Activated naive CD8-positive, alpha-beta T cell treated with anti-CD3 and anti-CD28 coated beads, Interleukin-2, amount 10 ng/mL, durations not matched to agents 7 days and 5 days (primary cell): ENCODE results near the gene ITGB2. TPM values are rescaled to one million over a fixed set of nuclear protein-coding genes. Genes with fewer than 3 reads are reported as not detected.

Source experiments
- ATAC-seq: fragments of 150-1000 bp; cut with Tn5 transposase; one replicate; pipeline ENCODE4 v1.10.0; 2021; ENCODE audit warnings: low read depth, moderate library complexity
- POLR2A ChIA-PET: fragments of 350-600 bp; sonication (Branson Sonifier 250); formaldehyde crosslinking; loops from one replicate; lab custom pipeline; 2021; ENCODE audit warnings: antibody characterized with exemption; lab: Charles Lee
- DNase-seq: peaks from one replicate; pipeline ENCODE4 v3.0.0; 2021
- H3K27ac Mint-ChIP-seq: one replicate; pipeline ENCODE4 v1.8.0; 2022; ENCODE audit warnings: mild to moderate bottlenecking, mixed read lengths
- H3K27me3 Mint-ChIP-seq: one replicate; pipeline ENCODE4 v1.8.0; 2022; ENCODE audit warnings: mild to moderate bottlenecking, moderate library complexity, mixed read lengths
- H3K36me3 Mint-ChIP-seq: one replicate; pipeline ENCODE4 v1.8.0; 2021; ENCODE audit warnings: mild to moderate bottlenecking, mixed read lengths
- H3K4me1 Mint-ChIP-seq: one replicate; pipeline ENCODE4 v1.8.0; 2021; ENCODE audit warnings: mixed read lengths
- H3K4me3 Mint-ChIP-seq: one replicate; pipeline ENCODE4 v1.8.0; 2022; ENCODE audit warnings: mild to moderate bottlenecking, moderate library complexity, mixed read lengths
- H3K9me3 Mint-ChIP-seq: one replicate; pipeline ENCODE4 v1.8.0; 2021; ENCODE audit warnings: mixed read lengths
- total RNA-seq, 2 experiments: library from RNA; stranded (reverse); gene quantifications; one replicate each; pipeline ENCODE4 v1.2.3, GENCODE V29; 2021

The ITGB2 gene
- total RNA-seq, 2 experiments from 2014 or later, result 416 to 452 TPM

DNA sequence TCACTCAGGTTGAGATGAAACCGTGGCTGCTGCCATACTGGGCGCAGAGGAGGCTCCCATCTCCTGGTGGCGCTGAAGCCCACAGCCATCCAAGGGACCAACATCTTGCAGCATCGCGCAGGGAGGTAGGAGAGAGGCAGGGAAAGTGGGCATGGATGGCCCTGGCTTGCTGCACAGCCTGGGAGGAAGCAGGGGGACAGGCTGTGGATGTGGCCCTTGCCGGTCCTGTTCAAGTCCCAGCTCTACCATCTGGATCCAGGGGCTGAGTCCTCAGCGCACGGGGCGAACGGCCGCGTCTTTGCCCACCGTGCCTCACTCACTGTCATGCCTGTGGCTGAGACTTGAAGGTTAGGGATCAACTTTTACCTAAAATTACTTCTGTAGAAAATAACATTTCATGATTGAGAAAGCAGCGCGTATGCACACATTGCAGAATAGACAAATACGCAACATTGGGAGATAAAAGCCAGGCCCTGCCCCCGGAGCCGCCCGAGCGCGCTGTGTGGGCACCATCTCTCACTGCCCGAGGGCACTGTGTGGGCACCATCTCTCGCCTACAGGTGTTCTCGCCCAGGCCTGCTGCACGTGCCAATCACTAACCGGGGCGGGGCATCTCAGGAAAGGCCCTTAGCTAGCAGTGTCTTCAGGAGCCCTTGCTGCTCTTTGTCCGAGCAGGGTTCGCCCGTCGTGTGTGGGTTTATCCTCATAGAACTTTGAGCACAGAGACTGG, 30.7 kb upstream of the ITGB2 start:
- H3K27me3 Mint-ChIP-seq, result no peaks in the 10 kb centered on the region
- peaks cover 2% of the 10 kb centered on the region for H3K4me1 Mint-ChIP-seq
- ATAC-seq (no peak), DNase-seq (no peak)
- POLR2A ChIA-PET, result no interaction called here
- H3K4me3 Mint-ChIP-seq, result no peak overlapping the region
- no peaks in the 10 kb centered on the region for H3K9me3 Mint-ChIP-seq
- H3K36me3 Mint-ChIP-seq, result peaks cover 1% of the 10 kb centered on the region
- no peak overlapping the region for H3K27ac Mint-ChIP-seq

DNA sequence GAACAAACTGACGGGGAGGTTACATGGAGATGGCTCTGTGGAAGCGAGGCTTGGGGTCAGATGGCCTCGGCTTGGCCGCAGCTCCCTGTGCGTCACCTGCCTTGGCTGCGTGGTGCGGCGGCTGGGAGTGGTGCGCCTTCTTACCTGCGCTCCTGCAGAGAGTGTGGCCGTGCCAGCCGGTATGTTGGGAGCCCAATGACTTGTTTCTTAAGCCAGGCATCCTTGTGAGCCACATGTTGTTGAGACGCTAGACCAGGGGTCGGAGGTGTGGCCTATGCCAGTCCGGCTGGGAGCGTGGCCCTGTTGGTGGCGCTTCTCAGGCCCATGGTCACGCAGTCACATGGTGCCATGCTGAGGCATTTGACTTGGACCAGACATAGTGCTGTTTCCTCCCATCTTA, 29.7 kb upstream of the ITGB2 start:
- peaks cover 4% of the 10 kb centered on the region for H3K36me3 Mint-ChIP-seq
- no peak for ATAC-seq
- DNase-seq, result no peak
- POLR2A ChIA-PET, result interaction anchor here (0.6 to 1.4 kb wide), 3 partner anchors 172 to 188 kb away, joined by 3 to 5 read pairs (median 4); no protein-coding TSS in a partner anchor
- peaks cover 3% of the 10 kb centered on the region for H3K4me1 Mint-ChIP-seq
- H3K9me3 Mint-ChIP-seq, result no peaks in the 10 kb centered on the region
- H3K27me3 Mint-ChIP-seq, result no peaks in the 10 kb centered on the region
- no peak overlapping the region for H3K27ac Mint-ChIP-seq
- no peak overlapping the region for H3K4me3 Mint-ChIP-seq

DNA sequence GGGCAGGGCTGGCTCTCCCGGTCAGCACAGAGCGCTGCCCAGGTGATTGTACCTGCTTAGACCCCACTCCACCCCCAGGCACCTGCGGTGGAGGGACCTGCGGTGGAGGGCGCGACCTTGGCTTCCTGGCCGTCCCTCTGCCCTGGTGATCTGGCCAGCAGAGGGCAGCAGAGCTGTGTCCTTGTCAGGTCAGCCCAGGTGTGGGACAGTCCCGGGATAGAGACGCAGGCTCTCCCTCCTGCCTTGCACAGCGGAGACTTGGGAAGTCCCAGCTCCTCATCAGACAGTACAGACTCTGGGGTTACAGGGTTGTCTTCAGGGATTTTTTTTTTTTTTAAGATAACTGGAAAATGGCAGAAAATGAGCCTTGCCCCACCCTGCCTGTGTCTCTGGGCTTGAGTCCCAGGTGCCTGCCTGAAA, 29.1 kb upstream of the ITGB2 start:
- ATAC-seq (peak; percentile 85), DNase-seq (peak; percentile 88)
- Mint-ChIP-seq H3K4me3 (no peak overlapping the region), H3K4me1 (peaks cover 4% of the 10 kb centered on the region), H3K36me3 (peaks cover 4% of the 10 kb centered on the region), H3K27ac (peak overlapping the region; percentile 6), H3K27me3 (no peaks in the 10 kb centered on the region), H3K9me3 (no peaks in the 10 kb centered on the region)
- POLR2A ChIA-PET, result interaction anchor here (0.8 to 1.4 kb wide), 2 partner anchors 179 to 189 kb away, joined by 3 to 5 read pairs; no protein-coding TSS in a partner anchor

DNA sequence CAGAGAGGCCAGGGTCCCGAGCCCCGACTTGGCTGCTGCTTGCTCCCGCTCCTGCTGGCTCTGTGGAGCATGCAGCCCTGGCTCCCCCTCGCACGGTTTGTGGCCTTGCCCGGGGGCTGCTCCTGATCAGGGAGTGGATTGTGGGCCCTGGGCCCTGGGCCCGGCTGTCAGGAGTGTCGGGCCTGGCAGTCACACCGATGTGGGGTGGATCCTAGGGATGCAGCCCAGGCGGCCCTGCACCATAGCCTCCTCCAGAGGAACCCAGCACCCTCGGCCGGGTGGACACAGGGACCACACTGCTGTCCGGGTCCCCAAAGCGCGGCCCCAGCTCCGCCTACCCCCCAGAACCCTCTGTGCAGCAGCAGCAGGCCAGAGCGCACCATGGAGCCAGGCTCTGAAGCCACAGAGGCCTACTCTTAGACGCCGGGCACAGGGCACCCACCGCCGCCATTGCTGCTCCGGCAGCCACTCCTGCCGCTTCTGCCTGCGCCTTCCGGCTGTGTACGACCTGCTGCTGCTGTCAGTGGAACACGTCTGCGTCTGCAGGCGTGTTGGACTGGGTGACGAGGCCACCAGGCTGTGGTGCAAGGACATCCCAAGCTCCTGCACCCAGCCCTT, 28.6 kb upstream of the ITGB2 start:
- POLR2A ChIA-PET, result interaction anchor here (1.4 kb wide), 1 partner anchor 179 kb away, joined by 5 read pairs; no protein-coding TSS in a partner anchor
- Mint-ChIP-seq H3K4me1 (peaks cover 4% of the 10 kb centered on the region), H3K27ac (peak overlapping the region; percentile 6), H3K9me3 (no peaks in the 10 kb centered on the region), H3K4me3 (no peak overlapping the region), H3K36me3 (peaks cover 5% of the 10 kb centered on the region), H3K27me3 (no peaks in the 10 kb centered on the region)
- DNase-seq (no peak), ATAC-seq (no peak)

DNA sequence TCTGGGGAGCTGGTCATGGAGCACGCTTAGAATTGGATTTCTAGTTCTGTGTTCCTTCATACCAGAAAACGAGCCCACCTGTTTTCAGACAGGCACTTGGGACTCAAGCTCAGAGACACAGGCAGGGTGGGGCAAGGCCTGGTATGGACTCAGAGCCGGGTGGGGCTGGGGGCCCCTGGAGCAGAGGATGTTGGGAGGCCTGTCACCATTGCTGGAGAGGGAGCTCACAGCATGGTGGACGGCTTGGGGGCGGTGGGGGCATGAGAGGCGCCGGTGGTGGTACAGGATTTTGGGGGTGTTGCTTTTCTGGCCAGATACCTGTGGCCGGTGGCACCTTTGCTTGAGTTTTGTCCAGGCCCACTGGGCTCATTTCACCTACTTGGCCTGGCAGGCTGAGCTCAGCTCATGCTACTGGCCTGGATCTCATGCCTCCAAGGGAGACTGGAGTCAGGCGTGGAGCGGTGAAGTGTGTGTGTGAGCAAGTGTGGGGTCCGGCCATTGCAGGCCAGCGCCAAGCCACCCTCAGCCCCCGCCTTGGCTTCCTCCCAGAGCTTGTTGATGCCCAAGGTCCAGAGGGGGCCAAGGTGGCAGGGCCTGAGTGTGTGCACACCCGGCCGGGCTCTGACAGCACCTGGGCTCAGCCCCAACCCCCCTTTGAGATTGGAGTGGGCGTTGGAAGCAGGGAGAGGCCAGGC, 27.9 kb upstream of the ITGB2 start:
- DNase-seq (no peak), ATAC-seq (no peak)
- Mint-ChIP-seq H3K4me1 (peaks cover 4% of the 10 kb centered on the region), H3K4me3 (no peak overlapping the region), H3K36me3 (peaks cover 8% of the 10 kb centered on the region), H3K27me3 (no peaks in the 10 kb centered on the region), H3K9me3 (no peaks in the 10 kb centered on the region), H3K27ac (no peak overlapping the region)
- POLR2A ChIA-PET, result no interaction called here

DNA sequence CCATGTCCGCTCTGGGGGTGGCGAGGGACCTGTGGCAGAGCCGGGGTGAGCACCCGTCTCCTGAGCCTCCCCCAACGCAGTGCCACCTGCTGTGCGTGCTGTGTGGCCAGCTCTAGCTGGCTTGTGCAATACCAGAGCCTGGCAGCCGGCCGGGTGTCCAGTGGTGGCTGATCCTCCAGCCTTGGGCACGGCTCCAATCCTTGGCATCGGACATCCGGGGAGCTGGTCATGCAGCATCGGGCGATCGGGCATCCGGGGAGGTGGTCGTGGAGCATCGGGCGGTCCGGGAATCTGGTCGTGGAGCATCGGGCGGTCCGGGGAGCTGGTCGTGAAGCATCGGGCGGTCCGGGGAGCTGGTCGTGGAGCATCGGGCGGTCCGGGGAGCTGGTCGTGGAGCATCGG, 27.2 kb upstream of the ITGB2 start:
- Mint-ChIP-seq H3K9me3 (no peaks in the 10 kb centered on the region), H3K4me1 (peaks cover 8% of the 10 kb centered on the region), H3K4me3 (no peak overlapping the region), H3K36me3 (peaks cover 8% of the 10 kb centered on the region), H3K27ac (no peak overlapping the region), H3K27me3 (no peaks in the 10 kb centered on the region)
- ATAC-seq, result no peak
- POLR2A ChIA-PET, result no interaction called here
- no peak for DNase-seq

DNA sequence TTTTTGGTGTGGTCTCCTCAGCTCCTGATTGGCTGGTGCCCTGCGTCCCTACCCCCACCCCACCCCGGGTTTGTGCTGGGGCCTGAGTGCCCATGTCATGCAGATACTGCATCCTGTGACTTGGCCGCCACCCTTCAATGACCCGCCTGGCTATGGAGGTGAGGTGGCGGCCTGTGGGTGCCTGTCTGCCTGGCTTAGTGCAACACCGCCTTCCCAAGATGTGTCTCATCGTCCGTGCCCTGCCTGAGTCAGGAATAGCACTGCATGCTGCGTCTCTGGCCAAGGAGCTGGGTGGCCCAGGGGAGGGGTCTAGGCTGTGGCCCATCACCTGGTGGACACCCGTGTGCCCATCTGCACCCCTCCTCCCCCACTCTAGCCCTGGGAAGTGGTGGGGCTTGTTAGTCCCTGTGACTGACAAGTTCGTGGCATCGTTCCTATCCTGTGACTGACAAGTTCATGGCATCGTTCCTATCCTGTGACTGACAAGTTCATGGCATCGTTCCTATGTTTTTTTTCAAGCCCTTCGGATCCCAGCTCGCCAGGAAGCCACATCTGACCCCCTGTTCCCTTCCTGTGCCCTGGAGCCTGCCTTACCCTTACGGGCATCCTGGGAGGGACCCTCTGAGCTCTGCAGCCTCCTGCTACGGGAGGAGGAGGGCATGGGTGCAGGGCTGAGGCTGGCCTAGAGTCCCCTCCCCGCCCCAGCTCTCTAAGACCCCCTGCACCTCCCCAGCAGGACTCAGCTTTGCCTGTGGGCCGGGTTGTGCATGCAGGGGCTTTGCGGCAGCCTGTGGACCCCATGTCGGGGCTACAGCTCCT, 26.6 kb upstream of the ITGB2 start:
- no peak overlapping the region for H3K4me3 Mint-ChIP-seq
- DNase-seq (no peak), ATAC-seq (no peak)
- no peak overlapping the region for H3K27ac Mint-ChIP-seq
- no peaks in the 10 kb centered on the region for H3K9me3 Mint-ChIP-seq
- POLR2A ChIA-PET, result no interaction called here
- H3K36me3 Mint-ChIP-seq, result peaks cover 10% of the 10 kb centered on the region
- H3K4me1 Mint-ChIP-seq, result peaks cover 15% of the 10 kb centered on the region
- H3K27me3 Mint-ChIP-seq, result no peaks in the 10 kb centered on the region

DNA sequence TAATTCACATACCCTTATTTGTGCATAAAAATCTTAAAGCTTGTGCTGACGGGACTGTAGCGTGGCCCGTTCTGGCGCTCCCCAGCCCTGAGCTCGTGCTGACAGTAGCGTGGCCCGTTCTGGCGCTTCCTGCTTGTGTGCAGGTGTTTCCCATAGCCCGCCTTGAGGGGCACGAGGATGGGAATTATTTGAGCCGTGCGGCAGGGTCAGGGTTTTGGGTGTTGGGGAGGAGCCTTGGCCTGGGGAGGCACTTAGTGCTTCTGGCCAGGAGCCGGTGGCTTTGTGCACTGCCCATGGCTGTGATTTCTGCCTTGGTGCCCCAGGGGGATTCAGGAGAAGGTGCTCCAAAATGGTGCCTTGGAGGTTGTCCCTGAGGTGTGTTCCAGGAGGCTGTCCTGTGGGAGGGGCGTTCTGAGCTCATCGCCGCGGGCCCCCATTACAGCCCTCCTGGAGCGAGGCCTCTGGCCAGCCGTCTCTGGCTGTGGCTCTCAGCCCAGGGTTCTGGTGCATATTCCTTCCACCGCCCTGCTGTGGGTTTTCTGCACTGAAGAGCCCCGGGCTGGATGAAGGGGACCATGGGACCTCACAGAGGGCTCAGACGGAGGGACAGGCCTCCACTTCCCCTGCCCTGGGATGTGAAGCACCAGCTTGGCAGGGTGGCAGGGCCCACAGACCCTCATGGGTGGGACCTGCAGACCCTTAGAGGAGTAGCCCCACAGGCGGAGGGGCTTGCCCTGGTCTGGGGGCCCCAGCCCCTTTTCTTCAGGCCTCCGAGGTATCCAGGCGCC, 25.7 kb upstream of the ITGB2 start:
- POLR2A ChIA-PET, result no interaction called here

DNA sequence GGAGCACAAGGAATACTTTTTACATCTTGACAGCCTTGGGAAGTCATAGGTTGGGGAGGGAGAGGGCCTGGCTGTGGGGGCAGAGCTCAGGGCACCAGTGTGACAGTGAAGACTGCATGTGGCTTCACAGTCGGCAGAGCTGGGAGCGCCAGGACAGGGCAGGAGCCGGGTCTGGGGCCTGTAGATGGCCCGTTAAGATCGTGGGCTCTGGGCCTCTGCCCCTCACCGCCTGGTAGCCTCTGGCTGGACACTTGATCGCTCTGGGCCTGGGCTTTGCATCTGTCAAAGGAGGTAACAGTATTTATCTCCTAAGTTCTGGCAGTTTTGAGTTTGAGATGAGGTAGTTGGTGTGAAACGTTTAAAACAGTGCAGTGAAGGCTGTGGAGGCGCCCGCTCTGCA, 23.9 kb upstream of the ITGB2 start:
- Mint-ChIP-seq H3K36me3 (peaks cover 11% of the 10 kb centered on the region), H3K27me3 (no peaks in the 10 kb centered on the region)
- ATAC-seq, result no peak

More for the DNA sequence above, 25.7 kb upstream of the ITGB2 start:
- Mint-ChIP-seq H3K27ac (no peak overlapping the region), H3K9me3 (no peaks in the 10 kb centered on the region), H3K4me3 (no peak overlapping the region), H3K36me3 (peaks cover 11% of the 10 kb centered on the region), H3K27me3 (no peaks in the 10 kb centered on the region), H3K4me1 (peaks cover 23% of the 10 kb centered on the region)
- DNase-seq, result no peak
- no peak for ATAC-seq

DNA sequence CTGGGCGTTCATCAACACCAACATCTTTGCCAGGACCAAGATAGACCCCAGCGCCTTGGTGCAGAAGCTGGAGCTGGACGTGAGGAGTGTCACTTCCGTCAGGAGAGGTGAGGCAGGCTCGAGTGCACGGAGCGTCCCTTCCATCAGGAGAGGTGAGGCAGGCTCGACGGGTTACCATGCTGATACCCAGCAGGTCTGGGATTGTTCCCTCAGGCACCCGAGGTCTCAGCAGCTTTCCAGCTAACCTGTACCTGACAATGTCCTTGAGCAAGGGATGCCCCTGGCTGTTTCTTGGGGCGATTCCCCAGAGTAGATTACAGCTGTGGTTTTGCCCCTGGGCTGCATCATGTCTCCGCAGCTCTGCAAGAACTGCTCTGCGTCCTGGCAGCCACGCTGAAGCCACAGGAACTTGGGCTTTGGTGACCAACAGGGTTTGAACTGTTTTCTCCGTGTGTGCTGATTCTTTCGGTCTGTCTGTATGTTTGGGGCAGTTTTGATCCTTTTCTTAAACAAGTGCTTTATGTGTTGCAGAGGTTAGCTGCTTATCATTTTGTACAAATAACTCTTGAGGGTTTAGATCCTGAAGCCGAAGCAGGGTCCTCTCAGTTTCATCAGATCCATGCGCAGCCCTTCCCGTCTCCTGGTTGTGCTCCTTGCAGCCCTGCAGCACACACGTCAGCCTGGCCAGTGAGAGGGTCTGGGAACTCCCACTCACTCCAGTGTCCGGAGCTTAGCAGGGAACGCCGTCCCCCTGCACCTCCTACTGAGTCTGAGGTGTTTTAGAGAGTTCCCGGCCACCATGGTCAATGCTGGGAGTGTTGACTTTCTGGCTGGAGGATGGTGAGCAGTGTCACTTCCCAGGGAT, 23.2 kb upstream of the ITGB2 start:
- H3K9me3 Mint-ChIP-seq, result no peaks in the 10 kb centered on the region
- no peaks in the 10 kb centered on the region for H3K27me3 Mint-ChIP-seq
- POLR2A ChIA-PET, result no interaction called here
- H3K36me3 Mint-ChIP-seq, result peaks cover 11% of the 10 kb centered on the region
- DNase-seq (no peak), ATAC-seq (no peak)
- H3K4me3 Mint-ChIP-seq, result no peak overlapping the region
- H3K4me1 Mint-ChIP-seq, result peaks cover 38% of the 10 kb centered on the region
- H3K27ac Mint-ChIP-seq, result no peak overlapping the region

More for the DNA sequence above, 23.9 kb upstream of the ITGB2 start:
- H3K4me1 Mint-ChIP-seq, result peaks cover 34% of the 10 kb centered on the region
- peak overlapping the region; percentile 34 for H3K27ac Mint-ChIP-seq
- no peaks in the 10 kb centered on the region for H3K9me3 Mint-ChIP-seq
- DNase-seq, result no peak
- POLR2A ChIA-PET, result no interaction called here
- H3K4me3 Mint-ChIP-seq, result no peak overlapping the region

DNA sequence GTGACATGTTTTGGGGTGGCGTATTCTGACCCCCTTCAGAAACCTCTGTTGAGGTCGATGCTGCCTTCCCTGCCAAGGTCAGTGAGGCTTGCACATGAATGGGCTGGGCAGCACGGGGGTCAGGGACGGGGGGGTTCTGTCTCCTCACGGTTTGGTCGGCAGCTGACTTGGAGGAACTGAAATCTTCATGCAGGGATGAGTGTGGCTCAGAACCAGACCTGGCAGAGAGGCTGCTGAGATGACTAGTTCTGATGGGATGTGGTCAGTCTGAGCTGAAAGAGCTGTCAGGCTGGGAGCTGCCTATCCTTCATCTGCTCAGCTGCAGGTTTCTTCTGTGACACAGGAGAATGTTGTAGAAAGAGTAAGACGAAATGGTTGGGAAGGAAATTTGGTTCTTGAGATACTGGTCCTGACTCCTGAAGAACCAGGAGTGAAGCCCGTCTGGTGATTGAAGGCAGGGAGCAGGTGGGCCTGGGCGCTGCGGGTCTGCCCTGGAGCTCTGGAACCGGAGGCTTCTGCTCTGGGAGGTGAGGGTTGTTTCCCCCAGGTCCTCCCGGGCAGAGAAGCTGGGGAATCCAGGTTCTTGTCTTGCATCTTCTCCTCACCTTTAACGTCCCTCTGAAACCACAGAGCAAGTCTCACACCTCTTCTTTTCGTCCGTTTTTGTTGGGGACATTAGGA, 22.4 kb upstream of the ITGB2 start:
- no peak for ATAC-seq
- no peak overlapping the region for H3K27ac Mint-ChIP-seq
- no peaks in the 10 kb centered on the region for H3K27me3 Mint-ChIP-seq
- POLR2A ChIA-PET, result no interaction called here
- H3K36me3 Mint-ChIP-seq, result peaks cover 11% of the 10 kb centered on the region
- DNase-seq, result no peak
- no peaks in the 10 kb centered on the region for H3K9me3 Mint-ChIP-seq
- peaks cover 38% of the 10 kb centered on the region for H3K4me1 Mint-ChIP-seq
- no peak overlapping the region for H3K4me3 Mint-ChIP-seq
